Activated T-cell treated with anti-CD3 and anti-CD28 coated beads for 1 hour (primary cell): ENCODE data around the gene EVA1A.

Experiments
- DNase-seq: peaks from one replicate; pipeline ENCODE4 v3.0.0-alpha.2; 2020; ENCODE audit warnings: low read depth

Gene EVA1A, protein sequence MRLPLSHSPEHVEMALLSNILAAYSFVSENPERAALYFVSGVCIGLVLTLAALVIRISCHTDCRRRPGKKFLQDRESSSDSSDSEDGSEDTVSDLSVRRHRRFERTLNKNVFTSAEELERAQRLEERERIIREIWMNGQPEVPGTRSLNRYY

GRCh38 chr2:75560768-75561565, at the start of gene EVA1A:
TSS of gene EVA1A (minus strand) at chr2:75560939. CDS start at chr2:75518140, 42,799 bp downstream.
- no peak for DNase-seq

DNA sequence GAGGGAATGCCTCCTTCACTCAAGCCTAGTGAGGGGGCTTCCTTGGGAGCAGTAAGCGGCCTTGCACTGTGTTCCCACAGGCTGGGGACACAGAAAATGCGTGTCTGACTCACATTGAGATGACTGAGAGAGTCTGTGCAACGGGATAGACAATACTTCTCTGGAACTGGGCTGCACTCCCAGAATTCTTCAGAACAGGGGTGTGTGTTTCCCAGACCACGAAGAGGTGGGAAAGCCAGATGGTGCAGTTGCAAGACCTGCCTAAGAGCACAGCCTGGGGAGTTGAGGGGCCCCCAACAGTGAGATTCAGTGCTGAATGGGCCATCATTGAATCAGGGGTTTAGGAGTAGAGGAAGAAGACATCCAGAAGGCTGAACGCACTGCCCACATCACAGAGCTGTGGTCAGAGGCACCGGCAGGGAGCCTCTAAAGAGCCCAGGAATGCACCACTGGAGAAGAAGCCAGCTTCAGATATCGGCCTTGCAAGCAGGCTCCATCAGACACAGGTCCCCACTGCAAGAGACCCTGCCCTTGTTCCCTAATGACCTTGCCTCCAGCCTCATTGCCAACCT, 49.3 kb upstream of the EVA1A start:
- DNase-seq = no peak

DNA sequence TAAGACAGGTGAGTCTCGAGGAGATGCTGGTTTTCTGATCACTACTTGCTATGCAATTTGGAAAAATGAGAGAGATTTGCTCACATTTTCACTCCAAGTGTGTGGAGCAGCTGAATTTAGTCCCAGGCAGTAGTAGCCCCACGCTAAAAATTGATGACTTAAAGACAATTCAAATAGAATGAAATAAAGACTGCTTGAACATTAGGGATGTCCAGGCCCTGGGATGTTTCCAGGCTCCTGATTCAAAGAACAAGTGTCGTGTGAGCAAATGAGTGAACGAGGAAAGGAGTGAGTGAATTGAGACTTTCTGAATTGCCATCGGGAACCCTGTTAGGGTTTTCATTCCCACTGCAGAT, 48.6 kb upstream of the EVA1A start:
- no peak for DNase-seq

GRCh38 chr2:75608684-75609333, 48.1 kb upstream of the EVA1A start:
- peak; percentile 41 for DNase-seq

DNA sequence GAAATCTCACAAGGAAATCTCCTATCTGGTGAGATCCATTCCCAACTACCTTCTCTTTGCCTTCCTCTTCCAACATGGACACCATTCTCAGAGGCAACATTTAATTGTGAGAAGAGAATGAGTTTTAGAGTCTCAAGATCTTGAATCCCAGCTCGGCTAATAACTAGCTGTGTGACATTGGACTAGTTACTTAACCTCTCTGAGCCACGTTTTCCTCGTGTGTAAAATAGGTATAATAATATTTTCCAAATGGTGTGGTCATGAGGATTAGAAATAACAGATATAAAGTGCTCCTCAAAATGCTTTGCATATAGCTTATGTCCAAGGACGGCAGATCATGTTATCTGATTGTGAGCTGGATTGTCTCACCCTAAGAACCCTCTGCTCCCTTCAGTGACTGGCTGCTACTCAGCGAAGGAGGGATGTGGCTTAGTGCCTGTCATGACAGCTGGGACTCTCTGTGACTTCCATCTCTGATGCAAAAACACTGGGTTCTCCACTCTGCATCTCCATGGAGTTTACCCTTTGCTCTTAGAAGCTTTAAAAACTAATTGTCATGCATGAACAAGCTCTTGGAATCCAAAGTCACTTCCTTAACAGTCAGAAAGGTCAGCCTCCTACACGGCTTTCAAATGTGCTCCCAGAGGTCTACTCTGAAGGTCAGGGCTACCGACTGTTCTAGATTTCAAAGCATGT, 47.4 kb upstream of the EVA1A start:
- no peak for DNase-seq

DNA sequence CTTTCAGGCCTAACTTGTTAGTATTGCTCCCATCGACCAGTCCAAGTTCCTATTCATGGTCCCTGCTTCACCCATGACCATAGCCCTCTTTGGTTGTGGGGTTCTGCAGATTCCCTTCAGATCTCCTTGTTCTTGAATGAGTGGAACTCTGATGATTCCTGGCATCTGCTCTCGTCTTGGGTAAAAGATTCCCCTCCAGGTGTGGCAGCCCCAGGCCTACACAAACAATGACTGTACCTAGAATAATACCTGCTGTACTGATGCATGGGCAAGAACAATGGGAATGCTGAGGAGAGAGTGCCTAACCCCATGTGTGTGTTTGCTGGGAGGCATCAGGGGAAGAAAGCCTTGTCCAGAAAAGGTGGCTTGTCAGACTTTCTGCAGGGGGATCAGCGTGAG, 46.7 kb upstream of the EVA1A start:
- DNase-seq = no peak

- no peak for DNase-seq
These were observed 46.1 kb upstream of the EVA1A start for GRCh38 chr2:75606761-75607399.

DNA sequence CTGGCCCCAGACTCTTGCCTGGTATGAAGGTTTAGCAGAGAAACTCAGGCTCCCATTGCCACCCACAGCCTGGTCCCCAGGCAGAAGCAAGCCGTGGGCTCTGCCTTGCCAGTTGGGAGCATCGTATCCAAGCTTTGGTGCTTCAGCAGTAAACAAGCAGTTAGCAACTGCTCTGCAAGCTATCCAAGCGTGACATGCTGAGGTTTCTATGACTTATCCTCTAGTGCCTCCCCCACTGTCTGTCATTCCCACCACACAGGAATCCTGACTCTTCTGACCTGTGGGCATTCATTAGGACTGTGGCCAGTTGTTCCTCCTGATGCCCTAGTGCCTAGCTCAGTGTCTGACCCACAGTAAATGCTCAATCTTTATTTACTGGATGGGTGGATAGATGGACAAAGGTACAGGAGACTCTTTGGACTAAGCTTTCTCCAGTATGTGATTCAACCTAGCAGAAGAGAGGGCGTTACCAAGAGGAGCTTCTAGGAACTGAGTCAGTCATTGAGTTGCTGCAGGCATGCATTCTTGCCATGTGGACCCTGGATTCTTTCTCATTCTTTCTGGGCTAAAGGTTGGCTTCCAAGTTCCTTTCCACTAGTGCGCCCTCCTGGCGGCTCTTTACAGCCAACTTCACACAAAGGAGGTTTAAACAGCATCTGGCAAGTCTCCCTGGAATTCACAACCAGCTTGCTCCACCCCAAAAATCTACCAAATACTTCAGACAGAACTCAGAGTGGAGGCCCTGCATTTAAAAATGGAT, 45.2 kb upstream of the EVA1A start:
- DNase-seq = no peak

- no peak for DNase-seq
These were observed 43.7 kb upstream of the EVA1A start for GRCh38 chr2:75604484-75604883.

GRCh38 chr2:75603477-75603876, 42.7 kb upstream of the EVA1A start:
- DNase-seq = no peak

DNA sequence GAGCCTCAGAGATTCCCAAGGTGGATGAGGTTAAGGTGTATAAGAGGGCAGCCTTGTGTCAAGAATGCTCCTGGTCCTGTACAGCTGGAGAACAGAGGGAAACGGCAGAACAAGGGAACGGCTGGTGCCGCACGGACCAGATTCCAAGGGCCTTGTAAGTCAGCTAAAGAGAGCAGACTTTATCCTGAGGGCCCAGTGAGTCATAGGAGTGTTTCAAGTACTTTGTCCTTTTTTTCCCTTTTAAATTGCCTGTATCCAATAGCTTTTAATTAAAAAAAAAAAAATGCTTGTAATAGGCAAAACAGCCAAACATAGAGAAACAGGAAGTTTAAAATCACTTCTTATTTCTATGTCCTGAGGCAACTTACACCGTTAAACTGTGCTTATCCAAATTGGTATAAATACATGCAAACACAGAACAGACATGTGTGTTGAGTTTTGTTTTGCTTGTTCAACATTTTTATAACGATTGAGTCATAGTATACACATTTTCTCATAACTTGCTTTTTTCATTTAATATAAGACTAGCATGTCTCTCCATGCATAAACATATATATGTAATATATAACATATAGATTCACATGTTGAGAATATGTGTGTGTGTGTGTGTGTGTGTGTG, 42.1 kb upstream of the EVA1A start:
- no peak for DNase-seq

DNA sequence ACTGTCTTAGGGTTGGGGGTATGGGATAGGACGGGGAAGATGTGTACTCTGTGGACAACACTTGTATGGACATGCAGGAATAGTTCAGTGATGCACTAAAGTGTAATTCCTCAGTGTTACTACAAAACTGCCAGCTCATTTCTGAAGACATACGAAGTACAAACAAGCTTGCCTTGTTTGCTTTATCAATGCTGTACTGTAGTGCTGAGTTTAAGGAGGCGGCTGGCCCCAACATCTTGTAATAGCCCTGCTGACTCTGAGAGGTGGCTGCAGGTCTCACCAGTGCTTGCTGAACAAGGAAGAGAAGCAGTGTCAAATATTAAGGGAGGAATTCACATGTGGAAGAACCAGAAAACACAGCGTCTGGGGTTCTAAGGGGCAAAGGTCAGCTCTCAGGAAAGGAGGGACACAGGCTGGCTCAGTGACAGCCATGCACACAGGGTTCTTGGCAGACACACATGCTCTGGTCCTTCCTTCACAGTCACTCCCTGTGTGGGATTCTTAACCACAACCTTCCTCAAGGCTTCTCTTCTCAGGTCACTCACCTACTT, 39.8 kb upstream of the EVA1A start:
- DNase-seq = no peak

DNA sequence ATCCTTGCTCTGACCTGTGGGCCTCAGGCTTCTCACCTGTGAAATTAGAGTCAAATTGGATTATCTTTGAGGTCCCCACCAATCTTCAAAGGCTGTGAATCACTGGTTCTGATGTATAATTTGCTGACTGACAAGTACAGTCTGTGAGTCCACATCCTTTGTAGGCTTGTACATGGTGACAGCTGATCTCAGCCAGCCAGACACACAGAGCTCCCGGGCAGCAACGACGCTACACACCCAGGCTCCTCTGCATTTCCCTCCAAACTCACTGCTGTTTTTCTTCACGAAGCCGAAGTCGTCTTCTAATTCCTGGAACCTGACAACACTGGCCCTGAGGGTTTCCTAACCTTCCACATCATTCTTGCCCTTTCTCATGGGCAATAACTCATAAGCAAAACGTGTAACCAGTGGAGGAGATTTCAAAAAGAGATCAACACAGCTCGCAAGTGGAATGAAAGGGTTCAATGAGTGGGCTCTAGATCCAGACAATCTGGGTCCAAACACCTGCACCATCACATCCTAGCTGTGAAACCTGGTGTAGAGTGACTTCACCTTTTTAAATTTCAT, 37.9 kb upstream of the EVA1A start:
- no peak for DNase-seq

DNA sequence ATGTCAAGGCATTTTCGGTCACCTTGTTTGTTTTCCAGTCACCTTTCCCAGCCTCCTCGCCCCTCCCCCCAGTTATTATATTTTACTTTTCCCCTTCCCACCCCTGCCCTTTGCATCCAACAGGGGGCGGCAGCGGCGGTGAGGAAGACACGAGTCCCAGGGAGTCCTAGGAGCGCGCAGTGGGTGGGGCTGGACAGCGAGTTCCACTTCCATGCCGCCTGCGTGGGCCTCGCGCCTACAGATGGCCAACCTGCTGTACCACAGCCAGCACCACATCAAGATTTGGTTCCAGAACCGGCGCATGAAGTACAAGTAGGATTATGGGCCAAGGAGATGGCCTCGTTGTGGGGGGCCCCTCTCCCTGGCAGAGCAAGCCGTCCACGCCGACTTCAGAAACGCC, 37.2 kb upstream of the EVA1A start:
- DNase-seq = no peak

- no peak for DNase-seq
These were observed 36.0 kb upstream of the EVA1A start for GRCh38 chr2:75596784-75597183.

GRCh38 chr2:75595541-75596395, 35.0 kb upstream of the EVA1A start:
- DNase-seq = no peak

- no peak for DNase-seq
These were observed 33.9 kb upstream of the EVA1A start for GRCh38 chr2:75594596-75594995.

- DNase-seq = no peak
These were observed 32.1 kb upstream of the EVA1A start for GRCh38 chr2:75592888-75593287.

GRCh38 chr2:75592030-75592429, 31.3 kb upstream of the EVA1A start:
- DNase-seq = no peak
